IMR-90 (cell line): ENCODE measurements around the gene PRODH2. TPM values are rescaled to one million over a fixed set of nuclear protein-coding genes. Genes with fewer than 3 reads are reported as not detected.

Experiments
- ATAC-seq: fragments of 200-7000 bp; cut with Tn5 transposase; 2 replicates; pipeline ENCODE4 v1.9.1; 2020; ENCODE audit warnings: low read depth, mild to moderate bottlenecking, moderate library complexity
- BruUV-seq: library from RNA; stranded (reverse); fragments of 400-500 nt; replicated peaks from 2 replicates; lab custom pipeline; 2021; lab: Mats Ljungman, UMichigan
- CTCF ChIA-PET: fragments of 300-600 bp; formaldehyde crosslinking; extraction: SDS; loops from one replicate; lab custom pipeline; 2021; ENCODE audit warnings: antibody characterized with exemption; lab: Yijun Ruan, JAX
- POLR2A ChIA-PET: fragments of 300-600 bp; sonication (Branson Sonifier 250); formaldehyde crosslinking; loops from one replicate; lab custom pipeline; 2022; ENCODE audit warnings: antibody characterized with exemption; ENCODE audit not compliant: unreplicated experiment; lab: Charles Lee
- DNase-seq: peaks from one replicate; pipeline ENCODE4 v3.0.0; 2013
- H2AFZ ChIP-seq: replicated peaks from 2 replicates; pipeline ENCODE3; 2013; ENCODE audit warnings: low read length, mild to moderate bottlenecking; ENCODE audit not compliant: poor library complexity
- H2AK5ac ChIP-seq: 2 replicates; pipeline ENCODE4 v1.6.1; 2013; ENCODE audit warnings: low read depth, low read length, inconsistent platforms
- H2AK9ac ChIP-seq: replicated peaks from 2 replicates; pipeline ENCODE3; 2013; ENCODE audit warnings: mild to moderate bottlenecking, low read depth, low read length, moderate library complexity; ENCODE audit not compliant: poor library complexity
- H2BK120ac ChIP-seq: 2 replicates; pipeline ENCODE4 v1.6.1; 2013; ENCODE audit warnings: low read depth, low read length, inconsistent platforms
- H2BK15ac ChIP-seq: 3 replicates; pipeline ENCODE4 v1.6.1; 2013; ENCODE audit warnings: low read depth, low read length, inconsistent platforms
- H2BK20ac ChIP-seq: 2 replicates; pipeline ENCODE4 v1.6.1; 2013; ENCODE audit warnings: low read depth, mild to moderate bottlenecking, inconsistent platforms, low read length, moderate library complexity
- H2BK5ac ChIP-seq: 2 replicates; pipeline ENCODE4 v1.6.1; 2013; ENCODE audit warnings: mild to moderate bottlenecking, low read depth, low read length, inconsistent platforms; ENCODE audit not compliant: poor library complexity, severe bottlenecking
- H3K14ac ChIP-seq: replicated peaks from 2 replicates; pipeline ENCODE4 v1.6.1; 2013; ENCODE audit warnings: low read depth, low read length, inconsistent platforms
- H3K18ac ChIP-seq: 2 replicates; pipeline ENCODE4 v1.6.1; 2013; ENCODE audit warnings: low read depth, low read length, control low read depth
- H3K23ac ChIP-seq: 2 replicates; pipeline ENCODE4 v1.6.1; 2013; ENCODE audit warnings: low read depth, low read length, inconsistent platforms
- H3K27ac ChIP-seq: 2 replicates; pipeline ENCODE4 v1.5.1; 2013; ENCODE audit warnings: mild to moderate bottlenecking, control low read depth, low read length; ENCODE audit not compliant: insufficient read depth
- H3K27me3 ChIP-seq: 2 replicates; pipeline ENCODE4 v1.6.1; 2013; ENCODE audit warnings: low read length; ENCODE audit not compliant: control insufficient read depth, insufficient read depth
- H3K36me3 ChIP-seq: 2 replicates; pipeline ENCODE4 v1.6.1; 2013; ENCODE audit warnings: low read length, mixed read lengths; ENCODE audit not compliant: control insufficient read depth, insufficient read depth
- H3K4ac ChIP-seq: 2 replicates; pipeline ENCODE4 v1.6.1; 2013; ENCODE audit warnings: low read depth, low read length, inconsistent platforms
- H3K4me1 ChIP-seq: 2 replicates; pipeline ENCODE4 v1.6.1; 2013; ENCODE audit warnings: low read length, mixed read lengths; ENCODE audit not compliant: control insufficient read depth, insufficient read depth
- H3K4me2 ChIP-seq: 2 replicates; pipeline ENCODE4 v1.6.1; 2013; ENCODE audit warnings: low read depth, mild to moderate bottlenecking, control low read depth, low read length, moderate library complexity
- H3K4me3 ChIP-seq: 2 replicates; pipeline ENCODE4 v1.5.1; 2013; ENCODE audit warnings: low read depth, mild to moderate bottlenecking, control low read depth, low read length, moderate library complexity; ENCODE audit not compliant: insufficient read depth
- H3K56ac ChIP-seq: 2 replicates; pipeline ENCODE4 v1.6.1; 2013; ENCODE audit warnings: low read length, inconsistent platforms; ENCODE audit not compliant: insufficient read depth; ENCODE audit errors: extremely low read depth
- H3K79me1 ChIP-seq, 2 experiments: 2 replicates each; pipeline ENCODE4 v1.6.1; 2013; ENCODE audit warnings: low read length in 2 of 2, inconsistent platforms in 1 of 2, low read depth in 1 of 2
- H3K9ac ChIP-seq: 2 replicates; pipeline ENCODE4 v1.6.1; 2013; ENCODE audit warnings: low read depth, low read length, control low read depth
- H3K9me1 ChIP-seq: 2 replicates; pipeline ENCODE4 v1.6.1; 2013; ENCODE audit warnings: low read length, inconsistent platforms; ENCODE audit not compliant: insufficient read depth
- H3K9me3 ChIP-seq: 2 replicates; pipeline ENCODE4 v1.6.1; 2013; ENCODE audit warnings: low read length; ENCODE audit not compliant: control insufficient read depth, insufficient read depth
- H4K20me1 ChIP-seq: 2 replicates; pipeline ENCODE4 v1.6.1; 2013; ENCODE audit warnings: low read length, inconsistent platforms; ENCODE audit not compliant: insufficient read depth
- H4K5ac ChIP-seq: 2 replicates; pipeline ENCODE4 v1.6.1; 2013; ENCODE audit warnings: mild to moderate bottlenecking, low read depth, low read length, control low read depth
- H4K8ac ChIP-seq, 2 experiments: 2 replicates each; pipeline ENCODE4 v1.6.1; 2013; ENCODE audit warnings: low read depth in 2 of 2, low read length in 2 of 2, control low read depth in 1 of 2, inconsistent platforms in 1 of 2
- H4K91ac ChIP-seq: 2 replicates; pipeline ENCODE4 v1.6.1; 2013; ENCODE audit warnings: low read depth, low read length, inconsistent platforms; ENCODE audit not compliant: insufficient read depth
- BHLHE40 ChIP-seq: fragments of 150-350 bp; IDR thresholded peaks from 2 replicates; pipeline ENCODE4 v1.6.1; 2016; ENCODE audit warnings: mild to moderate bottlenecking, low read depth, low read length
- CHD1 ChIP-seq: IDR thresholded peaks from 2 replicates; pipeline ENCODE4 v1.6.1; 2012; ENCODE audit warnings: low read depth, low read length, improper control_type of control experiment
- CTCF ChIP-seq: conservative IDR thresholded peaks from 2 replicates; pipeline ENCODE4 v1.5.1; 2012; ENCODE audit warnings: mild to moderate bottlenecking, low read depth, low read length, improper control_type of control experiment
- ELK1 ChIP-seq: fragments of 150-350 bp; IDR thresholded peaks from 2 replicates; pipeline ENCODE4 v1.6.1; 2016; ENCODE audit warnings: low read depth, mild to moderate bottlenecking, low read length, moderate library complexity, borderline replicate concordance
- MAFK ChIP-seq: IDR thresholded peaks from 2 replicates; pipeline ENCODE4 v1.6.1; 2012; ENCODE audit warnings: low read depth, low read length, improper control_type of control experiment
- MXI1 ChIP-seq: IDR thresholded peaks from 2 replicates; pipeline ENCODE4 v1.6.1; 2012; ENCODE audit warnings: low read depth, mild to moderate bottlenecking, low read length, moderate library complexity, borderline replicate concordance
- POLR2A ChIP-seq: IDR thresholded peaks from 2 replicates; pipeline ENCODE4 v1.6.1; 2012; ENCODE audit warnings: mild to moderate bottlenecking, low read depth, low read length
- RCOR1 ChIP-seq: IDR thresholded peaks from 2 replicates; pipeline ENCODE4 v1.6.1; 2012; ENCODE audit warnings: mild to moderate bottlenecking, low read length, improper control_type of control experiment; ENCODE audit not compliant: insufficient replicate concordance
- RFX5 ChIP-seq: IDR thresholded peaks from 2 replicates; pipeline ENCODE4 v1.8.0; 2012; ENCODE audit warnings: low read depth, mild to moderate bottlenecking, low read length, moderate library complexity
- WGBS, 2 experiments: methylation state at CpG; one replicate each; pipeline versions ENCODE4 v1.1.5 to v1.1.7; 2013; ENCODE audit warnings: missing lambda C conversion rate in 2 of 2; ENCODE audit not compliant: insufficient read length in 1 of 2; ENCODE audit errors: extremely low coverage in 2 of 2; 5-methylcytosine and 5-hydroxymethylcytosine counted together
- dilution Hi-C: fragments of 300-500 bp; cut with HindIII; formaldehyde crosslinking; loops from one replicate; pipeline ENCODE4 v1.14.3; 2018; ENCODE audit warnings: low sequenced_read_pairs; ENCODE audit not compliant: unreplicated experiment
- in situ Hi-C: fragments of 300-500 bp; cut with MboI; formaldehyde crosslinking; loops from 3 replicates; pipeline ENCODE4 v1.14.3; 2019; ENCODE audit warnings: low sequenced_read_pairs, inconsistent platforms, mixed read lengths
- intact Hi-C: fragments of 100-400 bp; cut with micrococcal nuclease; formaldehyde crosslinking; loops from 2 replicates; pipeline ENCODE4 v1.10.0; 2022
- polyA plus RNA-seq, 3 experiments: library from polyadenylated mRNA; depleted of rRNA; stranded (reverse); fragments of >200 nt; gene quantifications; 2 replicates each; pipeline ENCODE4 v1.2.3, GENCODE V29; 2012; ENCODE audit warnings: low replicate concordance in 1 of 3
- total RNA-seq: library from RNA; depleted of rRNA; stranded (reverse); fragments of >200 nt; gene quantifications from 2 replicates; pipeline ENCODE4 v1.2.3, GENCODE V29; 2012

The PRODH2 gene
- total and polyA plus RNA-seq, 2 of the 4 experiments (the other 2 are of a cell fraction): not detected

GRCh38 chr19:35813043-35813890, 622 bp upstream of the PRODH2 start:
- WGBS, 2 experiments: no CpG with 5 or more reads among the region's 11 CpGs
- H4K8ac ChIP-seq: no peak overlapping the region
- no peaks in the 10 kb centered on the region for H3K79me1 ChIP-seq
- no peak for ATAC-seq
- no peak overlapping the region for H2BK5ac ChIP-seq
- H3K23ac ChIP-seq: no peak overlapping the region
- H4K20me1 ChIP-seq: no peaks in the 10 kb centered on the region
- TF ChIP-seq CTCF (no peak), RFX5 (no peak), ELK1 (no peak), MXI1 (no peak), RCOR1 (no peak), POLR2A (no peak), CHD1 (no peak), BHLHE40 (no peak), MAFK (no peak)
- no peaks in the 10 kb centered on the region for H3K9me1 ChIP-seq
- H4K91ac ChIP-seq: no peak overlapping the region
- no peak overlapping the region for H3K27ac ChIP-seq
- H2AFZ ChIP-seq: no peak overlapping the region
- no peak overlapping the region for H2BK120ac ChIP-seq
- H2BK20ac ChIP-seq: no peak overlapping the region
- H3K4me1 ChIP-seq: no peaks in the 10 kb centered on the region
- H4K5ac ChIP-seq: no peak overlapping the region
- no peaks in the 10 kb centered on the region for H3K36me3 ChIP-seq
- H3K18ac ChIP-seq: no peak overlapping the region
- no peak overlapping the region for H2AK9ac ChIP-seq
- no peak overlapping the region for H2AK5ac ChIP-seq
- H3K9ac ChIP-seq: no peak overlapping the region
- ChIA-PET CTCF (no interaction called here), POLR2A (no interaction called here)
- in situ Hi-C loops (no loop called here), intact Hi-C loops (no loop called here), dilution Hi-C loops (no loop called here)
- no peaks in the 10 kb centered on the region for H3K9me3 ChIP-seq
- no TSS peak for BruUV-seq
- H3K4ac ChIP-seq: no peak overlapping the region
- no peak overlapping the region for H3K14ac ChIP-seq
- H3K56ac ChIP-seq: no peak overlapping the region
- no peak overlapping the region for H3K4me3 ChIP-seq
- peaks cover 20% of the 10 kb centered on the region for H3K27me3 ChIP-seq
- no peak overlapping the region for H3K4me2 ChIP-seq
- no peak overlapping the region for H2BK15ac ChIP-seq
- no peak for DNase-seq
